Tibial nerve (tissue), 4 donors: ENCODE data around the gene SFXN5.

Experiments used
- CTCF ChIP-seq, 5 experiments: fragments of 200-600 bp in 3 of 5; fragments of 450-650 bp in 2 of 5; sonication (generic) in 3 of 5; IDR thresholded peaks; one replicate each; pipeline ENCODE4 v1.5.1; 2016 to 2019; ENCODE audit warnings: antibody characterized with exemption in 5 of 5, mild to moderate bottlenecking in 3 of 5, moderate library complexity in 2 of 5
- EP300 ChIP-seq, 2 donors: sonication (generic); formaldehyde crosslinking; IDR thresholded peaks; one replicate each; pipeline ENCODE4 v1.6.1; 2017; ENCODE audit warnings: antibody characterized with exemption in 2 of 2, mild to moderate bottlenecking in 1 of 2
- POLR2A ChIP-seq, 2 donors: fragments of 450-650 bp; IDR thresholded peaks; one replicate each; pipeline ENCODE4 v1.6.1; 2017; ENCODE audit warnings: antibody characterized with exemption in 2 of 2, mild to moderate bottlenecking in 2 of 2, moderate library complexity in 2 of 2

- TF ChIP-seq CTCF (IDR thresholded peaks at IDR 0.05), result no peak
- no peak for TF ChIP-seq EP300 (IDR thresholded peaks at IDR 0.05)
- TF ChIP-seq POLR2A (IDR thresholded peaks at IDR 0.05), result no peak
Measured at GRCh38 chr2:72965016-72965415, 106.5 kb downstream of the SFXN5 start.
